Measurements from ENCODE around the gene COX8A.
A peak's percentile ranks its signal among the peaks of the same experiment; 100 is the strongest.
"Not testable (repeated sequence)": the region's sequence is repeated elsewhere in the genome, so short reads cannot be mapped to it uniquely, and the experiment has no call there.

The COX8A gene

GRCh38 chr11:63969461-63969860 lies 5.0 kb upstream of the COX8A start:
- no peak for DNase-seq (ENCODE audit: low read depth in 2 of 2)
- no peak for TF ChIP-seq CTCF (IDR thresholded peaks at IDR 0.05; ENCODE audit: low read depth, low read length)
- no peak overlapping the region for H3K4me3 ChIP-seq (replicated peaks in 1 of 2; ENCODE audit: low read depth in 2 of 2, low read length in 2 of 2)

- no peak for DNase-seq (ENCODE audit: low read depth in 2 of 2)
- H3K4me3 ChIP-seq (replicated peaks in 1 of 2; ENCODE audit: low read depth in 2 of 2, low read length in 2 of 2): no peak overlapping the region
- no peak for TF ChIP-seq CTCF (IDR thresholded peaks at IDR 0.05; ENCODE audit: low read depth, low read length)
Observed at GRCh38 chr11:63970902-63971301, 3.5 kb upstream of the COX8A start.

GRCh38 chr11:63973912-63974258 lies 535 bp upstream of the COX8A start:
- not testable (repeated sequence) for DNase-seq (ENCODE audit: low read depth in 2 of 2); H3K4me3 ChIP-seq (replicated peaks in 1 of 2; ENCODE audit: low read depth in 2 of 2, low read length in 2 of 2)

- no peak for TF ChIP-seq CTCF (IDR thresholded peaks at IDR 0.05; ENCODE audit: low read depth, low read length)
- H3K4me3 ChIP-seq (replicated peaks in 1 of 2; ENCODE audit: low read depth in 2 of 2, low read length in 2 of 2): no peak overlapping the region
- no peak for DNase-seq (ENCODE audit: low read depth in 2 of 2)
Observed at GRCh38 chr11:63978551-63979239, 4.3 kb downstream of the COX8A start.

- DNase-seq (ENCODE audit: low read depth in 2 of 2): no peak
- H3K4me3 ChIP-seq (replicated peaks in 1 of 2; ENCODE audit: low read depth in 2 of 2, low read length in 2 of 2): no peak overlapping the region
- TF ChIP-seq CTCF (IDR thresholded peaks at IDR 0.05; ENCODE audit: low read depth, low read length): no peak
Observed at GRCh38 chr11:63979426-63979825, 5.0 kb downstream of the COX8A start.

- TF ChIP-seq CTCF (IDR thresholded peaks at IDR 0.05; ENCODE audit: low read depth, low read length): no peak
- H3K4me3 ChIP-seq (replicated peaks in 1 of 2; ENCODE audit: low read depth in 2 of 2, low read length in 2 of 2): peak overlapping the region; percentile 98 to 99
- DNase-seq (ENCODE audit: low read depth in 2 of 2): no peak
Observed at GRCh38 chr11:63985812-63986155, 11.4 kb downstream of the COX8A start.

- peak; percentile 89 to 92 for DNase-seq (ENCODE audit: low read depth in 2 of 2)
- peak within 1 kb of the TSS; percentile 98 to 99 for H3K4me3 ChIP-seq (replicated peaks in 1 of 2; ENCODE audit: low read depth in 2 of 2, low read length in 2 of 2)
- no peak for TF ChIP-seq CTCF (IDR thresholded peaks at IDR 0.05; ENCODE audit: low read depth, low read length)
Observed at GRCh38 chr11:63986156-63986931, 11.9 kb downstream of the COX8A start, which contains the start of gene OTUB1. Gene OTUB1, plus strand, starts transcription at chr11:63986438. Its CDS starts 19 bp downstream, at chr11:63986457.

Measured in cardiac fibroblast (primary cell).